ENCODE results near the gene FERMT1.
"Not testable (repeated sequence)": the region's sequence is repeated elsewhere in the genome, so short reads cannot be mapped to it uniquely, and the experiment has no call there.

The FERMT1 gene

GRCh38 chr20:6070829-6071695 is 51.8 kb downstream of the FERMT1 start:
- TF ChIP-seq POLR2A (IDR thresholded peaks at IDR 0.05; ENCODE audit: low read depth, low read length): no peak
- no peak for FAIRE-seq
- no peak for DNase-seq (ENCODE audit: insufficient read length, low spot score)

DNA sequence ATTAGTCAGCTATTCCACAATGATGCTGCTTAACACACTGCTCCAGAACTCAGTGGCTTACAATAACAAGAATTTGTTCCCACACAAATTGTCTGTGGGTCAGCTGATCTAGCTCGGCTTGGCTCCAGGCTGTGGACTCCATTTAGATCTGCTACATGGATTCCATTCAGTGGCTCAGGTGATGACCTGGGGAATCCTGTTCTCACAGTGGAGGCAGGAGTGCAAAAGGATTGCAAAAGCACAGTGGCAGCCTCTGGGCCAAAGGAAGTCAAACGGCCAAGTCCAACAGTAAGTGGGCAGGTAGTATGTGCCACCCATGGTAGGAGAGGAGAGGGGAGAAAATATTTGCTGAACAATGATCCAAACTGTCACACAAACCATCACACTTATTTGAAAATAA is 53.2 kb downstream of the FERMT1 start:
- FAIRE-seq (no peak), DNase-seq (ENCODE audit: insufficient read length, low spot score) (no peak)
- TF ChIP-seq POLR2A (IDR thresholded peaks at IDR 0.05; ENCODE audit: low read depth, low read length): no peak

GRCh38 chr20:6067763-6068318 is 55.0 kb downstream of the FERMT1 start:
- no peak for DNase-seq (ENCODE audit: insufficient read length, low spot score)
- no peak for FAIRE-seq
- no peak for TF ChIP-seq POLR2A (IDR thresholded peaks at IDR 0.05; ENCODE audit: low read depth, low read length)

DNA sequence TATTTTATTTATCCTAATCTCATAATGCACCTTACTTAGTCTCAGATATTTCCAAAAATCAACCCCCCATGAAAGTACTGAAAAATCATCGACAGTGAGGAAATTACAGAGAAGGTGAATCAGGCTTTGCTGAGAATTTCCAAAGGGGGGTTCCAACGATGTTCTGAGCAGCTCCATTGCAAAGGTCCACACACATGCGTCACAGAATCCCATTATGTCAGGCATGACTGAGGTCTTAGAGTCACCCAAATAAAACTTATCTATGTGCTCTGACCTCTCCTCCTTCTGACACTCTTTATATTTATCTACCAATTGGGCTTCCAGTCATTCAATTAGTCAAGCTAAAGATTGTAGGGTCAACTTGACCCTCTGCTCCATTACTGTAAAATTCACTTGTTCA is 56.2 kb downstream of the FERMT1 start:
- TF ChIP-seq POLR2A (IDR thresholded peaks at IDR 0.05; ENCODE audit: low read depth, low read length): no peak
- DNase-seq (ENCODE audit: insufficient read length, low spot score): no peak
- no peak for FAIRE-seq

GRCh38 chr20:6061544-6061943 is 61.3 kb downstream of the FERMT1 start:
- no peak for TF ChIP-seq POLR2A (IDR thresholded peaks at IDR 0.05; ENCODE audit: low read depth, low read length)
- DNase-seq (ENCODE audit: insufficient read length, low spot score) (no peak), FAIRE-seq (no peak)

- no peak for TF ChIP-seq POLR2A (IDR thresholded peaks at IDR 0.05; ENCODE audit: low read depth, low read length)
- FAIRE-seq: no peak
- no peak for DNase-seq (ENCODE audit: insufficient read length, low spot score)
Measured at GRCh38 chr20:6060213-6060612, 62.6 kb downstream of the FERMT1 start.

DNA sequence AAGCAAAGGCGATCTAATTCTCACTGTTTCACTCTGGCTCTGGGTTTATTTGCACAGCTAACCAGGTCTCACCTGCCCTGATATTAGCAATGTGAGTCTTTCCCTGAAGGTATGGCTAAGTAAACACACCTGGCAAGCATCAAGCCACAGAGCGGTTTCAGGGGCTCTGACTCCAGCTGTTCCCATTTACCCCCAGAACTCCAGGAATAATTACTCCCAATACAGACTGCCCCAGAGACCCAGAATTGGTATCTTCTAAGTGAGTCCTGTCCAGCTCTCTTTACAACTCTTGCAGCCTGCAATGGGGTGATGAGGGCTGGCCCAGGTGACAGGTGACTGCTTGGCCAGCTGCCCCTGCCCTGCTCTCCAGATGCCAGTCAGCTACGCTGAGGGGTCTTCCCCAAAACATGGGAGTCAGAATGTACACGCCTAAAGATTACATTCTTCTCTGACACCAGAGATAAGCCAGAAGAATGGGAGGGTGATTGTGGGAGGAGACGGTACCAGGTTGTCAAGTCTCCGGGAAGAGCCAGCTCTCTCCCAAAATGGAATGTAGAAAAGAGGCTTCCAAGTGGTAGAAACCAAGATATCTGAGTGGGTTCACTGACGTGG is 64.0 kb downstream of the FERMT1 start:
- TF ChIP-seq POLR2A (IDR thresholded peaks at IDR 0.05; ENCODE audit: low read depth, low read length): no peak
- FAIRE-seq (no peak), DNase-seq (ENCODE audit: insufficient read length, low spot score) (no peak)

GRCh38 chr20:6057691-6058090 is 65.1 kb downstream of the FERMT1 start:
- DNase-seq (ENCODE audit: insufficient read length, low spot score): no peak
- TF ChIP-seq POLR2A (IDR thresholded peaks at IDR 0.05; ENCODE audit: low read depth, low read length): no peak
- FAIRE-seq: no peak

DNA sequence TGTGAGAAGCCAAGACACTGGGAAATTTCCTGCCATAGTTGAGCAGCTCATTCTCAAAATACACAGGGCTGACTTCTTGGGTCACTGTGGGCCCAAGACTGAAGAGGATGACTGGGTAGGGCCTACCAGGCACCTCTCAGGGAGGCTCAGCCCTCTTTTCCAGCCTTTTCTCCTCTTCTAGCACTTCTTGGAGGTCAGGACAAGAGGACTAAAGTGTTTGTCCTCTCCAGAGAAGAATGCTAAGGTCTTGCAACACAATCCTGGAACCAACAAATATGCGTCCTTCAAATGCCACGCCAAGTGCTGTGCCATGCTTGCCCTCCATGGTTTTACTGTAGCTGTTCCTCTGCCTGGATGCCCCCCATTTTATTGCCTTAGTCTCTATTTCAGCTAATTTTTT is 65.7 kb downstream of the FERMT1 start:
- FAIRE-seq (no peak), DNase-seq (ENCODE audit: insufficient read length, low spot score) (no peak)
- TF ChIP-seq POLR2A (IDR thresholded peaks at IDR 0.05; ENCODE audit: low read depth, low read length): no peak

DNA sequence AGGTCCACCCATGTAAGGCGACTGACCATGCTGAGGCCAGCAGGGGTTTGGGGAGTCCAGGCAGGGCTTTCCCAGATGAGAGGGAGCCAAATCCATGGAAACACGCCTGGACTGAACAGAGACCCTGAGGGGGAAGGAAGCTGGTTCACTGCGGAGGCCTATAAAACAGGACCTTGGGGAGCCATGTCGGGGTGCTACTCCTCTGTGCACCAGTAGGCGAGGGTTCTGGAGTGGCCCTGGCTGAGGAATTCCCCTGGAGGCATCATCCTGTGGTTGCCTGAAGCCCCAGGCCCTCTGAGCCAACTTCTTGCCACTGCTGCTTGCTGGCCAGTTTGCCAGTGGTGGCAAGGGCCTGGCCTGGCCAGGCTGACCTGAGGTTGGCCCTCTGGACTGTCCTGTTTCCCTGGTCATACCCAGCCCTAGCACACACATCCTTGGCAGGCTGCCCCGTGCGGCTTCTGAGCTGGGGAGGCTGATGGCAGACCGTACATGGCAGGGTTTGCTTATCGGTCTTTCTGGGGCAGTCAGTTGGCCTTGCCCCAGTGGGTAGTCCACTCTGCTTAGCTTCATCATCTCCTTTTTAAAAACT is 66.8 kb downstream of the FERMT1 start:
- FAIRE-seq: no peak
- TF ChIP-seq POLR2A (IDR thresholded peaks at IDR 0.05; ENCODE audit: low read depth, low read length): no peak
- no peak for DNase-seq (ENCODE audit: insufficient read length, low spot score)

- DNase-seq (ENCODE audit: insufficient read length, low spot score) (no peak), FAIRE-seq (no peak)
- no peak for TF ChIP-seq POLR2A (IDR thresholded peaks at IDR 0.05; ENCODE audit: low read depth, low read length)
Measured at GRCh38 chr20:6055161-6055783, 67.6 kb downstream of the FERMT1 start.

- FAIRE-seq; DNase-seq (ENCODE audit: insufficient read length, low spot score): not testable (repeated sequence)
Measured at GRCh38 chr20:6054689-6055051, 68.2 kb downstream of the FERMT1 start.

DNA sequence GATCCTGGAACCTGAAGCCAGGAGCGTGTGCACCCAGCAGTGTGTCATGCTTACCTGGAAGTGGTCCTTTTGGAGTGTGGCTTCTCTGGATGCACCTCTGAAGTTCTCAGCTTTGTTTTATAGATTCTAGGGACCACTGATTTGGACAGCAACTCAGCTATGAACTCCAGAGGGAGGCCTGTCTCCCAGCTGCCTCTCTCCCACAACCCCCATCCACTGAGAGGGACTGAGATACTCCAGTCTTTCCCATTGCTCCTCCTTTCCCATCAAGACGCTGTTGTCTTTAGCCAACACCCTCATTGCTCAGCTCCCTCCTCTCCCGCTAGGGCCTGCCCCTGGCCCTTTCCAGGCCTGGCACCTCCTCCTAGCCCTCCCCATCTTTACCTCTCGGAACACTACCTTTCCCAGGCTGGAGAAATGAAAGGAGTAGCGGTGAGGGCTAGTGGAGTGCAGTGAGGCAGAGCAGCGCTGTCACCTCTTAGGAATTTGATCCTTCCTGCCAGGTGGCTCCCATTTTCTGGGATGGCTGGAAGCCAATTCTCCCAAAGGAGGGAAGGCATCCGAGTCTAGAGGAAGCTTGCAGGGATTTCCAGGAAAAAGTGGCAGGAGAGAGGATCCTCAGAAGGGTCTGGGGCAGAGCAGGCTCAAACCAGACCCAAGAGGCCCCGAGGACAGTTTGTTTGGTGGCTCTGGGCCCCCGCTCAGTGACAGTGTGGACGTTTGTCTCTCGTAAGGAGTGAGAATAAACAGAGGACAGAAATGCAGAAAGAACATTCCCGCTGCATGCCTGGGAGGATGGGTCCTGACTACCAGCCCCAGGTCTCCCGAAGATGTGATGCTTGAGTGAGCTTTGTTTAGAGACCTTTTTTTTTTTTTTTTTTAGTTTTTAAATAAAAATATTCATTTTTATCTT is 68.8 kb downstream of the FERMT1 start, which contains the start of gene LRRN4:
TSS of gene LRRN4 (minus strand) at position 285 of the 913 bp plus-strand sequence. CDS start 1,261 bp downstream, outside the sequence.
- DNase-seq (ENCODE audit: insufficient read length, low spot score) (peak; percentile 67), FAIRE-seq (no peak)
- no peak for TF ChIP-seq POLR2A (IDR thresholded peaks at IDR 0.05; ENCODE audit: low read depth, low read length)

Measured in H54 (cell line).